ENCODE results near the gene DRC7. TPM values are rescaled to one million over a fixed set of nuclear protein-coding genes. Genes with fewer than 3 reads are reported as not detected.

DRC7 gene
- total and polyA plus RNA-seq, 10 of the 15 experiments (the other 5 are each of a cell fraction or from before 2014, with no cell fraction given), result 0.06 to 0.49 (median 0.14) TPM; not detected in 4

- in situ Hi-C loops (cut with MboI), result no loop called here
These were observed 50.0 kb downstream of the DRC7 start for GRCh38 chr16:57744642-57744903.

GRCh38 chr16:57745768-57746167 lies 51.2 kb downstream of the DRC7 start:
- H3K36me3 ChIP-seq (ENCODE audit: control insufficient read depth in 2 of 2, insufficient read depth in 2 of 2, low read length in 1 of 2), result peaks cover 0 to 2% of the 10 kb centered on the region in 2 experiments; a peak in 1 of 4 replicates
- DNase-seq (ENCODE audit: low read depth, low spot score) (no peak), FAIRE-seq (no peak), ATAC-seq (no peak)
- no peak overlapping the region for H3K9ac ChIP-seq (ENCODE audit: control insufficient read depth, insufficient read depth, low read length)
- SMC1A ChIA-PET (ENCODE audit: uncharacterized antibody, unreplicated experiment), result interaction anchor here (1.0 kb wide), 1 partner anchor 10 kb away, joined by 3 read pairs; the partner anchor contains the start of gene KATNB1
- H3K79me2 ChIP-seq (ENCODE audit: control insufficient read depth, insufficient read depth, low read length), result no peaks in the 10 kb centered on the region
- CTCF ChIA-PET, result interaction anchor here (0.7 kb wide), 1 partner anchor 11 kb away, joined by 3 read pairs; no protein-coding TSS in a partner anchor
- H3K4me3 ChIP-seq, result no peak overlapping the region
- no peak overlapping the region for H3K27ac ChIP-seq (ENCODE audit: control insufficient read depth, insufficient read depth)
- 94% methylated on average over 3 of the region's 3 CpGs for WGBS (ENCODE audit: insufficient coverage, insufficient replicate concordance, low lambda C conversion rate, missing lambda C conversion rate)
- in situ Hi-C loops (cut with MboI) (no loop called here), intact Hi-C loops (cut with micrococcal nuclease; ENCODE audit: unreplicated experiment) (no loop called here)
- no peak overlapping the region for H3K4me2 ChIP-seq (ENCODE audit: control insufficient read depth, insufficient read depth)
- no peaks in the 10 kb centered on the region for H4K20me1 ChIP-seq (ENCODE audit: control insufficient read depth, insufficient read depth)
- RAD21 ChIA-PET (ENCODE audit: unreplicated experiment), result no interaction called here
- TF ChIP-seq TCF12 (IDR thresholded peaks at IDR 0.05; ENCODE audit: low read depth, low read length), result no peak
- TF ChIP-seq SUZ12 (IDR thresholded peaks at IDR 0.05; ENCODE audit: unreplicated experiment), result no peak
- no peak for TF ChIP-seq EZH2 (IDR thresholded peaks at IDR 0.05; ENCODE audit: borderline replicate concordance, control insufficient read depth, low read depth, low read length)
- TF ChIP-seq ZBTB4 (CRISPR knock-in tag; IDR thresholded peaks at IDR 0.05), result no peak
- no peak for TF ChIP-seq ZNF622 (IDR thresholded peaks at IDR 0.05)
- TF ChIP-seq MYB (IDR thresholded peaks at IDR 0.05; ENCODE audit: borderline replicate concordance, low read depth, low read length), result no peak
- POLR2A ChIA-PET, result no interaction called here
- H3K4me1 ChIP-seq (ENCODE audit: control insufficient read depth, insufficient read depth, low read length), result no peaks in the 10 kb centered on the region
- no TSS peak for BruUV-seq (replicated peaks)
- H3K9me3 ChIP-seq (replicated peaks; ENCODE audit: control insufficient read depth, insufficient read depth, low read length), result no peaks in the 10 kb centered on the region
- no peak overlapping the region for H2AFZ ChIP-seq (ENCODE audit: control insufficient read depth, low read depth, low read length)
- H3K27me3 ChIP-seq (replicated peaks in 1 of 2; ENCODE audit: control insufficient read depth in 2 of 2, insufficient read depth in 2 of 2, low read length in 1 of 2), result no peaks in the 10 kb centered on the region

More at GRCh38 chr16:57744642-57744903, 50.0 kb downstream of the DRC7 start:
- Histone ChIP-seq H4K20me1 (ENCODE audit: control insufficient read depth, insufficient read depth) (no peaks in the 10 kb centered on the region), H3K4me1 (ENCODE audit: control insufficient read depth, insufficient read depth, low read length) (no peaks in the 10 kb centered on the region), H3K4me2 (ENCODE audit: control insufficient read depth, insufficient read depth) (no peak overlapping the region), H3K9ac (ENCODE audit: control insufficient read depth, insufficient read depth, low read length) (no peak overlapping the region), H3K27me3 (replicated peaks in 1 of 2; ENCODE audit: control insufficient read depth in 2 of 2, insufficient read depth in 2 of 2, low read length in 1 of 2) (no peaks in the 10 kb centered on the region), H3K27ac (ENCODE audit: control insufficient read depth, insufficient read depth) (no peak overlapping the region), H3K36me3 (ENCODE audit: control insufficient read depth in 2 of 2, insufficient read depth in 2 of 2, low read length in 1 of 2) (0 out of 4 replicates have a peak, but pooled peaks cover 0 to 2% of the 10 kb centered on the region in 2 experiments), H2AFZ (ENCODE audit: control insufficient read depth, low read depth, low read length) (no peak overlapping the region), H3K79me2 (ENCODE audit: control insufficient read depth, insufficient read depth, low read length) (no peaks in the 10 kb centered on the region), H3K9me3 (replicated peaks; ENCODE audit: control insufficient read depth, insufficient read depth, low read length) (no peaks in the 10 kb centered on the region), H3K4me3 (no peak overlapping the region)
- intact Hi-C loops (cut with micrococcal nuclease; ENCODE audit: unreplicated experiment), result no loop called here
- BruUV-seq (replicated peaks), result no TSS peak
- RAD21 ChIA-PET (ENCODE audit: unreplicated experiment), result no interaction called here
- CTCF ChIA-PET, result no interaction called here
- TF ChIP-seq BHLHE40 (IDR thresholded peaks at IDR 0.05; ENCODE audit: borderline replicate concordance in 1 of 2, low read depth in 2 of 2, low read length in 1 of 2) (no peak), EGR1 (IDR thresholded peaks at IDR 0.05; ENCODE audit: borderline replicate concordance in 1 of 2, low read depth in 2 of 2, low read length in 2 of 2) (no peak), ZZZ3 (IDR thresholded peaks at IDR 0.05; ENCODE audit: control insufficient read depth, insufficient read length, low read depth) (no peak), PAX8 (IDR thresholded peaks at IDR 0.05) (no peak)
- ATAC-seq, result no peak
- FAIRE-seq, result no peak
- SMC1A ChIA-PET (ENCODE audit: uncharacterized antibody, unreplicated experiment), result no interaction called here
- DNase-seq (ENCODE audit: low read depth, low spot score), result no peak
- POLR2A ChIA-PET, result no interaction called here
- WGBS (ENCODE audit: insufficient coverage, insufficient replicate concordance, low lambda C conversion rate, missing lambda C conversion rate), result 76% methylated on average over 7 of the region's 7 CpGs
